GM18907 (cell line): ENCODE data around the gene CD82.

Experiments
- ATAC-seq: cut with Tn5 transposase; IDR thresholded peaks from one replicate; pipeline ENCODE4 v1.9.1; 2021; ENCODE audit warnings: mild to moderate bottlenecking, moderate library complexity; ENCODE audit not compliant: unreplicated experiment

Gene CD82

DNA sequence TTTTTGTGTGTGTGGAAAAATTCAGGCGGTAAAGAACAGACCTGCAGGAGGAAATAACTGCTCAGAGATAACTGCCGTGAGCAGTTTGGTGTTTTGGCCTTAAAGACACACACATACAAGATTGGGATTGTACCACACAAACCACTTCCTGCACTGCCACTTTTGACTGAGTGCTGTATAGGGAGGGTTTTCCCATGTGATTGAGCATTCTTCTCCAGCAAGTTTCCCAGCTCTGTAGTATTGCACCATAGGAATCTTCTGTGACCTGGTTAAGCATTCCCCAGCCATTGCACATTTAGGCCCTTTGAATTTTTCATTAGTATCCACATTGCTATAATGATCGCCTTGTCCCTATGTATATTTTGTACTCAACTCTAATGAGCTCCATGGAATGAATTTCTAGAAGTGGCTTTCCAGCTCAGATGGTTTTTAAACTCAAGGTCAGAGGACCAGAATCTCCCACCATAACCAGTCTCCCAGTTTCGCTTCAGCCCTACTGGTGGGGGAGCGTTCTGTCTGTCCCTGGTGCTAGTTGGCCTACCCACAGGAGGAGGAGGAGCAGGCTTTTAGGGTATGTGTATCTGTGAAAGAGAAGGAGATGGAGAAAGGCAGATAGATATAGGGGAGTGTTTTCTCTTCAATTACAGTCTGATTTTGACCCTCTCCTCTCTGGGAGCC lies 9.3 kb downstream of the CD82 start:
- ATAC-seq: peak; percentile 59

DNA sequence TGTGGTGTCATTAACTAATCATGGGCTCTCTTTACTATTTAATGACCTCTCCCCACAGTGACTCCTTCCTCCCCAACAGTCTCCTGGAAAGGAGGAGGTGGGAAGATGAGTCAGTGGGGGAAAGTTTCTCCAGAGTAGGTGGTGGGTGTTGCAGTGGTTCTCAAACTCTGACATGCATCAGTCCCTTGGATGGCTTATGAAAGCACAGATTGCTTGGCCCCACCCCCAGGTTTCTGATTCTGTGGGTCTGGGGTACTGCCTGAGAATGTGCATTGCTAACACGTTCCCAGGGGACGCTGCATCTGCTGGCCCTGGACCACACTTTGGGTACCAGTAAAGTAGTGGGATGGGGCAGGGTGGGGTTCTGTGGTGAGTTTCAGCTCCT lies 9.8 kb downstream of the CD82 start:
- peak; percentile 16 for ATAC-seq

GRCh38 chr11:44575962-44576361 lies 10.5 kb downstream of the CD82 start:
- no peak for ATAC-seq

GRCh38 chr11:44576656-44577055 lies 11.2 kb downstream of the CD82 start:
- no peak for ATAC-seq

GRCh38 chr11:44577231-44577830 lies 11.9 kb downstream of the CD82 start:
- ATAC-seq: no peak

DNA sequence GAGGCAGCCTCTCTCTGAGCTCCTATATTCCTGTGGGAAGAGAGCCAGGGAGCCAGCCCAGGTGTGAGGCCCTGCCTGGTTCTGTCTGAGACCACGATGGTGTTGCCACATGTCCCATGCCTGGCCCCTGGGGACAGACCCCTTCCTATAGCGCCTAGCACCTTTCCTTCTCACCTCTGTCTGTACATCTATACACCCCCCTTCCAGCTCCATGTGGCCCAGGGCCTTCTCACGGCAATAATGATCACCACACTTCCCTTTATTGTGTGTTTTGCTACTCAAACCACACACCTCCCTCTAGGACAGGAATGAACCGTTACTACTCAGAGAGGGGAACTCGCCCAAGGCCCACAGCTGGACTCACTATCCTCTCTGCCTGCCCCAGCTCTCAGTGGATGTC lies 12.8 kb downstream of the CD82 start:
- peak; percentile 40 for ATAC-seq

- ATAC-seq: no peak
Measured at GRCh38 chr11:44579302-44579761, 13.9 kb downstream of the CD82 start.

DNA sequence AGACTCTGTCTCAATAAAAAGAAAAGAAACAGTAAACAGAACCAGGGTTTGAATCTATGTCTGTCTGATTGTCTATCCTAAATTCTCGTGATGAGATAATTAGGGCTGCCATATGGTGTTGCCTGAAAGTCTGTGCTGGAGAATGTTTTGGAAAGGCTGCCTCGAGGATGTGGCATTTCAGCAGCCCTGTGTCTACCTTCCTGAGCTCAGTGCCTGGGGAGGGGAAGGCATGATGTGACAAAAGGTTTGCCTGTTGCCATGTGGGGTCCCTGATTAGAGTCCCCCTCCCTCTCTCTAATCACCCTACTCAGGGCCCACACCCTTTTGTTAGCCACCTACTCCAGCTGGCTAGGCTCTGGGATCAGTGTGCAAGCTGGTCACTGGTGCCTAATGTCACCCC lies 15.2 kb downstream of the CD82 start:
- no peak for ATAC-seq

GRCh38 chr11:44581246-44581645 lies 15.8 kb downstream of the CD82 start:
- no peak for ATAC-seq

GRCh38 chr11:44582641-44583352 lies 17.3 kb downstream of the CD82 start:
- ATAC-seq: no peak

GRCh38 chr11:44583353-44583669 lies 17.8 kb downstream of the CD82 start:
- ATAC-seq: no peak

- ATAC-seq: no peak
Measured at GRCh38 chr11:44585421-44585820, 20.0 kb downstream of the CD82 start.

DNA sequence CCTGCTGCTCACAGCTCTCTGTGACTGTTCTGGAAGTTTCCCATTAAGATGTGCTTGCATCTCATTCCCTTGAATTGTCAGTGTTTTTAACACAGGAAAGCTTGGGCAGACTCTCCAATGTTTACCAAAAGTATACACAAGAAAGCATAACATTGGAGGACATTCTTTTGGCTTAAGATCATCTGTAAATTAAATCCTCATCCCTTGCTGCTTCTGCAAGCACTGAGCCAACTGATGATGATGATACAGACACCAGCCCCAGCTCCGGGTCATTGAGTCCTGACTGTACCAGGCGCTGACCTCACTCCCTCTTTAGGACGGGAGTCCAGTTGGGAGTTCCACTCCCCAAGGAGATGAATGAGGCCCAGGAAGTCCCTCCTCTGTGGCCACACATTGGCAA lies 23.8 kb downstream of the CD82 start:
- no peak for ATAC-seq

- ATAC-seq: no peak
Measured at GRCh38 chr11:44590769-44591168, 25.3 kb downstream of the CD82 start.

- no peak for ATAC-seq
Measured at GRCh38 chr11:44591557-44591956, 26.1 kb downstream of the CD82 start.

DNA sequence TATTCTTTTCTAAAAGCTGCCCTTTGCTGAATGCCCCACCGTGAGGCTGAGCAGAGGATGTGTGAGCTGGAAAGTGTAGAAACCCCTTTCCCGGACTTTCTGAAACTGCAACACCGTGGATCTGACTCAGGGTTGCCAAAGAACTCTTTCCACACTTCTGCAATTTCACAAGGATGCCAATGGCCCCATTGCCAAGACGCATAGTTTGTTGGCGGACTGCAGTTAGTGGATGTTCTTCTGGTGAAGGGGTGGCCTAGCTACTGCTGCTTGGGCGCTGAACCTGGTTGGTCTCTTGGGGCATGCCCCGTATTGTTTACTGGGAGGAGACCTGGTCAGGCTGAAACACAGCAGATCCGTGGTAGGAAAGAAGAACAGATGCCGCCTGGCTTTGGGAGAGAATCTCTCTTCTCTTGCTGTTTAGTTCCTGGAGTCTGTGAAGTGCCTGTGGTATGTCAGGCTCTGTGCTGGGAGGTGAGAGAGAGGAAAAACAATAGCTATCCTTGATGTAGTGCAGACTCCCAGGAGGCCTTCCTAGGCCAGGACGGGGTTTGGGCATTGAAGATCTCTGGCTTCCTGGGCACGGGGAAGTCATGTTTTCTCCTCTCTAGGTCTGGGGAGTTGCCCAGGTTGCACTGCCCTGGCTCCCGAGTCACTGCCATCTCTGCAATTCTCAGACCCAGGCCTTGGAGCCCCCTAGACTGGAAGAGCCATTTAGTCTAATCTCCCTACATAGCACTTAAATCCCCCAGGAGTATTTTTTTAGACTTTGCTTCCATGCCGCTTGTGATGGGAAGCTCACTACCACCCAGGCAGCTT lies 26.9 kb downstream of the CD82 start:
- ATAC-seq: no peak

GRCh38 chr11:44593251-44593650 lies 27.8 kb downstream of the CD82 start:
- ATAC-seq: no peak

- ATAC-seq: no peak
Measured at GRCh38 chr11:44595006-44595405, 29.5 kb downstream of the CD82 start.

DNA sequence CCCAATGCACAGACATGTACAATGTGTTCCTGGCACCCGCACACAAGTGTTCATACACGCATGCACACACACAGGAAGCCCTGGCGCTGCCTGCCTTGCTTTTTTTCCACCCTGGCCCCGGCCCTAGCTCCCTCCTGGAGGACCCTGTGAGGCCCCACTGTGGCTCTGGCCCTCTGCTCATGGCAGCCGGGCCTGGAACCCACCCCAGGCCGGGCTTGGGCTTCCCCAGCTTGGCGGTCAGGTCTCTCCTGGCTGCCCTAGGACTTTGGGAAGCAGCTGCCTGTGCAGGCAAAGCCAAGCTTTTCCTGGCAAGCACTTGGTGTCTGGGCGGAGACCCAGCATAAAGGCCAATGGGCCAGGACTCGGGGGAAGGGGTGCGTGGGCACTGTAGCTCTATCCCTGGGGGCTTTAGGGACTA lies 30.5 kb downstream of the CD82 start:
- ATAC-seq: no peak

DNA sequence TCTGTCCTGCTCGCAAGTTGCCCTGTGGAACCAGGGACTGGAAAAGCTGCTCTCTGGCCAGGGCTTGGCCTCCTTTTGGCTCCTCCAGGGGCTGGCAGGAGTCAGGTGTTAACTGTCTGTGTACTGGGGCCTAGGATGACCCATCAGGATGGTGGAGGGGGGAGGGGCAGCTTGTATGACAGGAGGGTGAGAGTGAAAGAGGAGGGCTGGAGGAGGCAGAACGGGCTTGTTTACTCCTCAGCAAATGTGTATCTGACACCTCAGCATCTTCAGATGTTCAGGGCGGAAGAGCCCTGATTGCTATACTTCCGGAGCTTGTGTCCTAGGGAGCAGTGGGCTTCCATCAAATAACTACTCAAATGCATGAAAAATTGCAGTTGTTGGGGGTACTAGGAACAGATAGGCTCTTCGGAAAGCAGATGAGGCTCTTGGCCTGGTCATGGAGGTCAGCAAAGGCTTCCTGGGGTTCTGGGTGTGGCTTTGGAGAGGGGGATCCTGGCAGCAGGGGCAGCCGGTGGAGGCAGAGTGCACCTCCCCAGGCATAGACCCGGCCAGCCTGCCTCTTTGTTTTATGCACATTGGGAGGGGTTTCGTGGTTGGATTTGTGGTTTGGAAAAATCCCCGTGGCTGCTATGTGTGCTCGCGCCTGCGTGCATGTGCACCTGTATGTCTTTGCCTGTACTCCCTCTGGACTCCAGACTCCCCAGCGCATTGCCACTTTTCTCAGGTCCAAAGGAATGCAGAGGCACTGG lies 31.2 kb downstream of the CD82 start:
- ATAC-seq: peak; percentile 48
